RWPE1 (cell line): Measurements from ENCODE around the gene IPO11.

Experiments used
- CTCF ChIA-PET: fragments of 350-600 bp; sonication (Branson Sonifier 250); formaldehyde crosslinking; extraction: SDS; loops from one replicate; lab custom pipeline; 2021; lab: Yijun Ruan, JAX
- POLR2A ChIA-PET: fragments of 400-600 bp; formaldehyde crosslinking; extraction: SDS; loops from one replicate; lab custom pipeline; 2020; ENCODE audit warnings: antibody characterized with exemption; ENCODE audit not compliant: low non-redundant PET; lab: Yijun Ruan, JAX
- DNase-seq: peaks from one replicate; pipeline ENCODE4 v3.0.0; 2012; ENCODE audit warnings: low spot score
- H3K27ac ChIP-seq: fragments of 450-650 bp; 2 replicates; pipeline ENCODE4 v1.5.1; 2017
- CTCF ChIP-seq: fragments of 450-650 bp; conservative IDR thresholded peaks from 2 replicates; pipeline ENCODE4 v1.5.1; 2017; ENCODE audit warnings: low read depth, mild to moderate bottlenecking

IPO11 gene

GRCh38 chr5:62431735-62432620, 19.4 kb downstream of the IPO11 start:
- no peak for TF ChIP-seq CTCF
- ChIA-PET POLR2A (no interaction called here), CTCF (interaction anchor here (0.7 to 2.6 kb wide), 3 partner anchors 12 to 47 kb away, joined by 3 to 12 read pairs (median 3); no protein-coding TSS in a partner anchor)
- no peak overlapping the region for H3K27ac ChIP-seq
- no peak for DNase-seq

- CTCF ChIA-PET: interaction anchor here (0.7 to 2.6 kb wide), 3 partner anchors 11 to 48 kb away, joined by 3 to 12 read pairs (median 3); no protein-coding TSS in a partner anchor
- no peak for TF ChIP-seq CTCF
- no peak for DNase-seq
- POLR2A ChIA-PET: no interaction called here
- H3K27ac ChIP-seq: no peak overlapping the region
Observed at GRCh38 chr5:62432621-62433064, 20.1 kb downstream of the IPO11 start.

GRCh38 chr5:62448528-62448927, 36.0 kb downstream of the IPO11 start:
- no peak overlapping the region for H3K27ac ChIP-seq
- ChIA-PET POLR2A (no interaction called here), CTCF (interaction anchor here (0.6 to 1.1 kb wide), 2 partner anchors 12 to 113 kb away, joined by 3 read pairs; no protein-coding TSS in a partner anchor)
- TF ChIP-seq CTCF: no peak
- no peak for DNase-seq

GRCh38 chr5:62450259-62450658, 37.7 kb downstream of the IPO11 start:
- CTCF ChIA-PET: interaction anchor here (0.6 to 1.5 kb wide), 2 partner anchors 329 to 1781 kb away, joined by 3 read pairs; no protein-coding TSS in a partner anchor
- TF ChIP-seq CTCF: no peak
- POLR2A ChIA-PET: interaction anchor here (0.6 kb wide), 1 partner anchor 40 kb away, joined by 6 read pairs; no protein-coding TSS in a partner anchor
- no peak overlapping the region for H3K27ac ChIP-seq
- no peak for DNase-seq

GRCh38 chr5:62457071-62457470, 44.5 kb downstream of the IPO11 start:
- TF ChIP-seq CTCF: no peak
- ChIA-PET CTCF (interaction anchor here (0.8 kb wide), 1 partner anchor 173 kb away, joined by 5 read pairs; no protein-coding TSS in a partner anchor), POLR2A (no interaction called here)
- DNase-seq: peak; percentile 51
- peak overlapping the region; percentile 58 for H3K27ac ChIP-seq

- no peak overlapping the region for H3K27ac ChIP-seq
- TF ChIP-seq CTCF: peak; percentile 89
- peak; percentile 23 for DNase-seq
- ChIA-PET CTCF (interaction anchor here (0.6 to 1.3 kb wide), 20 partner anchors 11 to 663 kb away, joined by 3 to 8 read pairs (median 4); partner anchors contain the start of gene IPO11), POLR2A (no interaction called here)
Observed at GRCh38 chr5:62460578-62460983, 48.0 kb downstream of the IPO11 start.
